ENCODE results near the gene MRPS30.
A peak's percentile ranks its signal among the peaks of the same experiment; 100 is the strongest.

The MRPS30 gene

DNA sequence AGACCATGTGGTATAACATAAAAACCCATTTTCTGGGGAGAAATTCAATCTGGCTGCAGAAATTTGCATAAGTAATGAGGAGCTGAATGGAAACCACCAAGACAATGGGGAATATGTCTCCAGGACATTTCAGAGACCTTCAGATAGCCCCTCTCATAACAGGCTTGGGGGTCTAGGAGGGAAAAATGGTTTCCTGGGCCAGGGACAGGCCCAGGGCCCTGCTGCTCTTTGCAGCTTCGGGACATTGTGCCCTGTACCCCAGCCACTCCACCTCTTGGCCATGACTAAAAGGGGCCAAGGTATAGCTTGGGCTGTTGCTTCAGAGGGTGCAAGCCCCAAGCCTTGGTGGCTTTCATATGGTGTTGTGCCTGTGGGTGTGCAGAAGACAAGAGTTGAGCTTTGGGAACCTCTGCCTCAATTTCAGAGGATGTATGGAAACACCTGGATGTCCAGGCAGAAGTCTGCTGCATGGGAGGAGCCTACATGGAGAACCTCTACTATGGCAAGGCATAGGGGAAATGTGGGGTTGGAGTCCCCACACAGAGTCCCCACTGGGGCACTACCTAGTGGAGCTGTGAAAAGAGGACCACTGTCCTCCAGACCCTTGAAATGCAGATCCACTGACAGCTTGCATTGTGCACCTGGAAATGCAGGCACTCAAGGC is 30.4 kb downstream of the MRPS30 start:
- TF ChIP-seq POLR2A (IDR thresholded peaks at IDR 0.05; ENCODE audit: low read length): no peak
- no peak for TF ChIP-seq GATA1 (IDR thresholded peaks at IDR 0.05; ENCODE audit: low read depth, low read length)
- peak in 1 of 2 experiments; percentile 12 for DNase-seq

GRCh38 chr5:44842496-44843282 is 33.9 kb downstream of the MRPS30 start:
- no peak for TF ChIP-seq POLR2A (IDR thresholded peaks at IDR 0.05; ENCODE audit: low read length)
- DNase-seq: no peak

DNA sequence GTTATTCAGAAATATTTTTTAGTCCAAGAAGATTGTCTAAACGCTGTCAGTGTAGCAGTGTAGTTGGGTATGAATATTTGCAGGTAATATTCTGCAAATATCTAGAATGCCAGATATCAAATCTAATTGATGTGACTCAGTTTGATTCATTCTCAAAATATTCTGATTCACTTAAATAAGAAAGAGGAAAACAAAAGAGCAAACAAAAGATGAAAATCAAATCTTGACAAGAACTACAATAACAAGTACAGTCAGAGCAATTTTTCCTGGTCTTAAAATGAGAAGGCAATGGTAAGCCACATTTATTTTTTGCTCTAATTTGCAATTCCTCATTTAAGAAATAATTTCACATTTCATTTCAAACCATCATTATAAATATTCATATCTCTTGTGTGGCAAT is 36.0 kb downstream of the MRPS30 start:
- TF ChIP-seq POLR2A (IDR thresholded peaks at IDR 0.05; ENCODE audit: low read length) (no peak), GATA1 (IDR thresholded peaks at IDR 0.05; ENCODE audit: low read depth, low read length) (no peak)
- DNase-seq: no peak

GRCh38 chr5:44845777-44846176 is 37.0 kb downstream of the MRPS30 start:
- TF ChIP-seq POLR2A (IDR thresholded peaks at IDR 0.05; ENCODE audit: low read length) (no peak), GATA1 (IDR thresholded peaks at IDR 0.05; ENCODE audit: low read depth, low read length) (no peak)
- no peak for DNase-seq

DNA sequence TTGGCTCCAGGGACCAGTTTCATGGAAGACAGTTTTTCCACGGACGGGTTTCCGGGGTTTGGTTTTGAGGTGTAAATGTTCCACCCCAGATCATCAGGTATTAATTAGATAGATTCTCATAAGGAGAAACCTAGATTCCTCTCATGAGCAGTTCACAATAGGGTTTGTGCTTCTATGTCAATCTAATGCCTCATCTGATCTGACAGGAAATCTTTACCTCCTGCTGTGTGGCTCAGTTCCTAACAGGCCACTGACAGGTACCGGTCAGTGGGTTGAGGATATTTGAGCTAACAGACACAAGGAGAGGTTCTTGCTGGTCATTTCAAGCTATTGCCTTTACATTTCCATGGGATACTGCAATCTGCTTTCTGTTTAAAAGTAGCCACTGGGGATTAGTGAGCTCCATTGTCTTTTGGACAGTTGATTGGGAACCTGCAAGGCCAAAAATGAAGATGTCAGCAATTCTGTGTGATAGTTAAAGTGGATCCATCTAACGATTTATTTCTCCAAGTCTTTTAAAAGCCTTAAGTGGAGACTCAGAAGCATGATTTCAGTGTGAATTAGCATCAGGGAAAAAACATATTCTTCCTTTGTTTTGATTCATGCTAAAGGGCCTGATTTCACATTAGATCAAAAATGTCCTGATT is 38.6 kb downstream of the MRPS30 start:
- DNase-seq: no peak
- TF ChIP-seq POLR2A (IDR thresholded peaks at IDR 0.05; ENCODE audit: low read length) (no peak), GATA1 (IDR thresholded peaks at IDR 0.05; ENCODE audit: low read depth, low read length) (no peak)

DNA sequence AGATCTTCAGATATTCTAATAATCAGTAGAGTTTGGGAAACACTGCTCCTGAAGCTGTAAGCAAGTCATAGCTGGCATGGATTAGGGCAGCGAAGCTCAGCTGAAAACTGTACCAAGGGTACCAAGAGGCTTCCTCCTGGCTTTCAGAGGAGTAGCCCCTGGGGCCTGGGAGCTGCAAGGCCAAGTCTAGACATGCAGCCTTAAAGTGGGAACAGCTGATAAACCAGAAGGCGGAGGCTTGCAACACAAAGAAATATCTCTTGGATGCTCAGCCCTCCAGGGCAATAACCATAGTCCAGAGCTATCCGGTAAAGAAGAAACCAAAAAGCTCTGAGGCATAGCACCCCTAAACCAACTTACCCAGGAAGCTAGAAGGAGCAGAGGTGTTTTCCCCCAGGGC is 51.5 kb downstream of the MRPS30 start:
- TF ChIP-seq GATA1 (IDR thresholded peaks at IDR 0.05; ENCODE audit: low read depth, low read length): no peak
- TF ChIP-seq POLR2A (IDR thresholded peaks at IDR 0.05; ENCODE audit: low read length): no peak
- no peak for DNase-seq

- DNase-seq: peak in 1 of 2 experiments; percentile 1
Measured at GRCh38 chr5:44862808-44863207, 54.1 kb downstream of the MRPS30 start.

More at GRCh38 chr5:44862808-44863207, 54.1 kb downstream of the MRPS30 start:
- TF ChIP-seq GATA1 (IDR thresholded peaks at IDR 0.05; ENCODE audit: low read depth, low read length) (no peak), POLR2A (IDR thresholded peaks at IDR 0.05; ENCODE audit: low read length) (no peak)

Data from erythroblast (primary cell).